ENCODE measurements around the gene MTCH1.

- TF ChIP-seq CTCF (IDR thresholded peaks at IDR 0.05) (no peak), POLR2AphosphoS5 (IDR thresholded peaks at IDR 0.05) (no peak)
Observed at GRCh38 chr6:36967757-36968156, 18.2 kb downstream of the MTCH1 start.
